ENCODE results near the gene TENM4. TPM values are rescaled to one million over a fixed set of nuclear protein-coding genes. Genes with fewer than 3 reads are reported as not detected.

TENM4 gene
- total and polyA plus RNA-seq, 2 of the 8 experiments (the other 6 are each of a cell fraction or from before 2014, with no cell fraction given): 3.5 to 7.2 TPM

GRCh38 chr11:78782725-78783124, 658.1 kb downstream of the TENM4 start:
- H4K91ac ChIP-seq (replicated peaks; ENCODE audit: insufficient read length, low read length): no peak overlapping the region
- H3K4me3 ChIP-seq (ENCODE audit: extremely low read depth in 1 of 4, insufficient read depth in 2 of 4, low read depth in 3 of 4, low read length in 4 of 4): no peak overlapping the region
- H4K5ac ChIP-seq (ENCODE audit: insufficient read length, low read depth, low read length): no peak overlapping the region
- no peak overlapping the region for H3K18ac ChIP-seq (ENCODE audit: extremely low read depth, low read length)
- H2BK12ac ChIP-seq (ENCODE audit: low read depth, low read length): no peak overlapping the region
- no peak overlapping the region for H2BK120ac ChIP-seq (replicated peaks; ENCODE audit: low read depth, low read length)
- no peaks in the 10 kb centered on the region for H3K23me2 ChIP-seq (ENCODE audit: low read depth, low read length)
- H3K9me3 ChIP-seq (ENCODE audit: insufficient read depth in 2 of 2, low read depth in 1 of 2, low read length in 1 of 2): no peaks in the 10 kb centered on the region
- FAIRE-seq (no peak), DNase-seq (ENCODE audit: low read depth in 1 of 2, low spot score in 2 of 2) (no peak)
- H3K14ac ChIP-seq (ENCODE audit: insufficient read length): no peak overlapping the region
- 84% methylated on average over 2 of the region's 2 CpGs; no CpG with 5 or more reads in 1 of the 2 experiments for WGBS, 2 experiments (ENCODE audit: extremely low coverage in 1 of 2, insufficient coverage in 1 of 2, insufficient read length in 1 of 2, insufficient replicate concordance in 2 of 2, low coverage in 1 of 2, low lambda C conversion rate in 2 of 2, missing lambda C conversion rate in 1 of 2)
- ChIA-PET POLR2A (ENCODE audit: partially characterized antibody) (no interaction called here), CTCF (ENCODE audit: partially characterized antibody) (interaction anchor here (0.7 to 1.0 kb wide), 4 partner anchors 67 to 800 kb away, joined by 3 to 4 read pairs (median 3); no protein-coding TSS in a partner anchor)
- H3K23ac ChIP-seq (ENCODE audit: insufficient read length): no peak overlapping the region
- H3K36me3 ChIP-seq (ENCODE audit: control insufficient read depth in 2 of 4, insufficient read depth in 4 of 4, low read length in 3 of 4): no peaks in the 10 kb centered on the region
- H4K20me1 ChIP-seq (replicated peaks in 1 of 2; ENCODE audit: control insufficient read depth in 1 of 2, insufficient read depth in 2 of 2, low read length in 2 of 2): no peaks in the 10 kb centered on the region
- no peak overlapping the region for H2BK5ac ChIP-seq (ENCODE audit: low read depth, low read length)
- no peak overlapping the region for H3K4me2 ChIP-seq (ENCODE audit: insufficient read depth in 1 of 2, low read depth in 2 of 2, low read length in 2 of 2)
- H3K4ac ChIP-seq (replicated peaks; ENCODE audit: insufficient read length, low read depth, low read length): no peak overlapping the region
- no peaks in the 10 kb centered on the region for H3K27me3 ChIP-seq (replicated peaks in 1 of 4; ENCODE audit: control insufficient read depth in 3 of 4, extremely low read depth in 1 of 4, insufficient read depth in 3 of 4, low read length in 3 of 4)
- H3K79me2 ChIP-seq (ENCODE audit: control insufficient read depth in 1 of 2, insufficient read depth in 2 of 2, low read length in 2 of 2): no peaks in the 10 kb centered on the region
- TF ChIP-seq CBX5 (IDR thresholded peaks at IDR 0.05; ENCODE audit: low read depth, low read length) (no peak), GABPA (IDR thresholded peaks at IDR 0.05; ENCODE audit: borderline replicate concordance, insufficient read depth, low read length) (no peak), BRCA1 (IDR thresholded peaks at IDR 0.05; ENCODE audit: low read depth, low read length) (no peak), NANOG (IDR thresholded peaks at IDR 0.05; ENCODE audit: insufficient read depth, low read depth, low read length, poor library complexity, severe bottlenecking) (no peak)
- H4K8ac ChIP-seq (ENCODE audit: extremely low read depth, insufficient read depth, low read length): no peak overlapping the region
- no peak overlapping the region for H3K9ac ChIP-seq (replicated peaks in 1 of 4; ENCODE audit: extremely low read depth in 1 of 4, low read depth in 3 of 4, low read length in 3 of 4)
- no peak overlapping the region for H3K27ac ChIP-seq (ENCODE audit: low read depth, low read length)
- no peak overlapping the region for H2BK15ac ChIP-seq (ENCODE audit: low read length)
- no peaks in the 10 kb centered on the region for H3K79me1 ChIP-seq (ENCODE audit: low read depth, low read length)
- H2BK20ac ChIP-seq (ENCODE audit: low read length): no peak overlapping the region
- no peak overlapping the region for H2AFZ ChIP-seq (ENCODE audit: low read length)
- peaks cover 0 to 2% (median 0%) of the 10 kb centered on the region in 4 experiments; a peak in 1 of 7 replicates for H3K4me1 ChIP-seq (replicated peaks in 1 of 4; ENCODE audit: control insufficient read depth in 3 of 4, insufficient read depth in 4 of 4, low read length in 3 of 4)
- H3K56ac ChIP-seq (replicated peaks; ENCODE audit: insufficient read length, low read depth, low read length): no peak overlapping the region
- H2AK5ac ChIP-seq (ENCODE audit: low read depth, low read length): no peak overlapping the region
